CMK (cell line): ENCODE data around the gene MPRIP.
"Not testable (repeated sequence)": the region's sequence is repeated elsewhere in the genome, so short reads cannot be mapped to it uniquely, and the experiment has no call there.

Source experiments
- DNase-seq: peaks from one replicate; pipeline ENCODE4 v3.0.0-alpha.2; 2010; ENCODE audit warnings: low read depth

MPRIP gene

DNA sequence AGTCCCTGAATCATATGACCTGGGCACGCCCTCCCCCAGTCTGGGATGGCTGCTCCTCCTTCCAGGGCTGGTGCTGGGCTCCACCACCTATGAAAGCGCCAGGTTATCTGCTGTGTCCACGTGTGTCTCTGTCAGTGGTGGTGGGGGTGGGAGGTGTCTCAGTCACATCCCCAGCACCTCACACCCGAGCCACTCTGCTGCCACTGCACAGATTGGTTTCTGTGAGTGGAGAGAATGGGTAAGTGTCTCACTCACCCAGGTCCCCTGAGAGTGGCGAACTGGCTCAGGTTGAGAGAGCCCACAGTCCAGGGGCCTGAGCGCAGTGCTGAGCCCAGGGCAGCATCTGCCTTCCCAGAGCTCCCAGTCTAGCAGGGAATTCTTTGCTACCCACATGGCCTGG, 84.9 kb downstream of the MPRIP start:
- DNase-seq, result no peak

DNA sequence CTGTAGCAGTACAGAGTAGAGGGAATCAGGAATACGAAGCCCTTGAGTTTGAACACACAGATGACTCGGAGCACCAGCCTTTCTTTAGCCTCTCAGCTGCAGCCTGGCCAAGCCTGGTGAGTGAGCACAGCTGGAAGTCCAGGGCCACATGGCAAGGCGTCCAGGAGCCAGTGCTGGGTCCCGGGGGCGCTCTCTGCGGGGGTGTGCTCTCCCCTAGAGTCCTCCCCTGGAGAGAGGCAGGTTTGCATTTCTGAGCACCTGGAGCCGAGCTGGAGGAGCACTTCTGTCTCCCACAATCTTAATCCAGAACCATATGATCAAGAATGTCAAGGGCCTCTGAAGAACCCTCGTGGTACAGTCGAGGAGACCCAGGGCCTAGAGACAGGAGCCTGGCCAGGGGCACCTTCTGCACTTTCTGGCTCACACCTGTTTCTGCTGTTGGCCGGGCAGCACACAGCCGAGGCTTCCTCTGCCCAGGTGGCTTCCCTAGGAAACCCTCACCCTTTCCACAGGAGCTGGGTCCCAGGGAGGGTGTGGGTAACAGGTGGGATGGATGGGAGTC, 85.6 kb downstream of the MPRIP start:
- DNase-seq, result no peak

DNA sequence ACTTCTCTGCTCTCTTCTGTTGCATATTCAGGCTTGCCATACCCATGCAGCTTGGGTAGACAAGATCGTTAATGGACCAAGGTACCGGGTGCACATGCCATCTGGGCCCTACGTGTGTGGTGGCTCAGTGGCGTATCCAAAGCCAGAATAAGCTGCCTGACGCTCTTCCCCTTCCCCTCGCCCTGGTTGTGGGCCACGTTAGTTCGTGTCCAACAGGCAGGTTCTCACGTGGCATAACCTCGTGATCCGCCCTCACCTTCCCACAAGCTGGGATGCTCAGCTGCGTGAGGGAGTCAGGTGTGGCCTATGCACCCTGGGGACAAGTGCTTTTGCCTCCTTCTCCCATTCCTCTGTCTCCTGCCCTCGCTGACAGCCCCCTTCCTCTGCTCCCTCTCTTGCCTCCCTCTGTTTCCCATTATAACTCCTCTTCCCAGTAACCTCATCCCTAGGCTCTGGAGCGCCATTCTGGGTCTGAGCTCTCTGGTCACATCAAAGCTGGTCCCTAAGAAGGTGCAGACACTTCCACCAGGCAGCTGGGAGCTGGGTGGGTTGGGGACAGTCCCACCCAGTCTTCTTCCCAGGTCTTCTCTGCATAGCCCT, 86.3 kb downstream of the MPRIP start:
- DNase-seq, result no peak

DNA sequence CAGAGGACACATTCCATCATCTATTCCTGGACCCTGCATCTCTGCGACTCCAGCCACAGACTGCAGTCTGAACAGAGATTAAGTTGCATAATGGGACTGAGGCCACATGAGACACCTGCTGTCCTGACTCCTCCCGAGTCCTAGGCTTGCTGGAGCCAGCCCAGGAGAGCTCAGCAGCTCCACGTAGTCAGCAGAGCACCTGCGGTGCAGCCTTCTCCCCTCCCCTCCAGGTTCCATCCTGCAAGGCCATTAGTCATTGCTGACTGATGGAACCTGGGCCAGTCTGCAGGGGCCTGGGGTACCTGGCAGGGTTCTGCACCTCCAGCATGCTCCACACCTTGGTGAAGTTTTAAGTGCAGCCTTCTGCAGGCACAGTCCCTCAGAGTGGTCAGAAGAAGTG, 87.2 kb downstream of the MPRIP start:
- DNase-seq, result no peak

DNA sequence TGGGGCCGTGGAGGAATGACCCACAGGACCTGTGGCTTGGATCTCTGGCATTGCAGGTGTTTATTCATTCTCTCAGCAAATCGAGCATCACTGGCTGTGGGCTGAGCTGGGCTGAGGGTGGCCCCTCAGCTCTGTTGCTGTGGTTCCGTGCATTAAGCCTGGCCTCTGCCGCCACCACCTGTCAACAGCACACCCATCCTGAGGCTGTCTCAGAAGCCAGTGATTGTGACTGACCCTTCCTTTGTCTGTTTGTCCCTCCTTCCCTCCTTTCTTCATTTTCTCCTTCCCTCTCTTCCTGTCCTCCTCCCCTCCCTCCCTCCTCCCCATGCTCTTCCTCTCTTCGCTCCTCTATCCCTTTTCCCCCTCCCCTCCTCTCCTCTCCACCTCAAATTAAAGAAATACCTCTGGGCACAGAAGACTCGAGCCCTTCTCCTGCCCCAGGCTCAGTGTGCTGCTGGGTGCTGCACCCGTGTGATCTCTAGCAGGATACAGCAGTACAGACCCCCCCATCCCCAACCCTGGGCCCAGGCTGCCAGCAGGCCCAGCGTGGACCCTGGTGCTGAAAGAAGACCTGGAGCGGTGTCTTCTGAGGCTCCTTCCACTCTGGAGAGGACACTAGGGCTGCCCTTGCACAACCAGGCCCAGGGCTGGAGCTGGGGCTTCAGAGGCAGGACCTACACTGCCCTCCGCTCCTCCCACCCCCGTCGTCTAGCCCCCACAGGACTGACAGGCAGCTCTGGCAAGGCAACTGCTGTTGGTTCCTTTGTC, 88.0 kb downstream of the MPRIP start:
- DNase-seq, result no peak

DNA sequence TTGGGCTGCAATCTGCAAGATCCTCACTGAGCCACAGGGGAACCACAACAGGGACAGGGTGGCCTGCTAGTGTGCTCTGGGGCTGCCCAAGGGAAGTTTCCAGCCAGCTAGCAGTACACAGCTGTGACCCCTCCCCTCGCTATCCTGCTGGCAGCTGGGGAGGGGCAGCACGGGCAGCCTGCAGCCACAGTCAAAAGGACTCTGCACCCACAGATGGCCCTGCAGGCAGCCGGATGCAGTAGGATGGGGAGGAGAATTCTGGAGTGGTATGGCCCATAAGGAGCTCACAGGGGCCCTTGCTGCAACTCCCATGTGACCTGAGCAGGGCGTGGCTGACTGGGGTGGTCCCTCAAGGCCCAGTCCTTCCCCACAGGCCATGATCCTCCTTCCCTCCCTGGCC, 89.6 kb downstream of the MPRIP start:
- DNase-seq, result no peak

DNA sequence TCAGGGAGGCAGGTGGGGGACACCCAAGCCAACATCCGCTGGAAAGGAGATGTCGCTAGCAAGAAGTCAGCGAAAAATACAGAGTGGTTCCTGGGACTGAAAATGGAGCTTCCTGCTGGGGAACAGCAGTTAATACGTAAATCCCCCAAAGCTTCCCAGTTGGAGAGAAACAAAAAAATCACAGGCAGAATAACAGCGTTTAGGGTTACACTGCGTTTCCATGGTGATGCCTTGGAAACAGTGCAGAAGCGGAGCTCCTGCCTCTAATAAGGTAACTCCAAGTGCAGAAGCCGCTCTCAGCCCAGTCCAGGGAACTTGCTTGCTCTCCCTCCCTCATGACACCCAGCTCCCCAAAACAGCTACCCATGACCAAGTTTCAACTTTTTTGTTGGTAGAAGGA, 90.5 kb downstream of the MPRIP start:
- no peak for DNase-seq

DNA sequence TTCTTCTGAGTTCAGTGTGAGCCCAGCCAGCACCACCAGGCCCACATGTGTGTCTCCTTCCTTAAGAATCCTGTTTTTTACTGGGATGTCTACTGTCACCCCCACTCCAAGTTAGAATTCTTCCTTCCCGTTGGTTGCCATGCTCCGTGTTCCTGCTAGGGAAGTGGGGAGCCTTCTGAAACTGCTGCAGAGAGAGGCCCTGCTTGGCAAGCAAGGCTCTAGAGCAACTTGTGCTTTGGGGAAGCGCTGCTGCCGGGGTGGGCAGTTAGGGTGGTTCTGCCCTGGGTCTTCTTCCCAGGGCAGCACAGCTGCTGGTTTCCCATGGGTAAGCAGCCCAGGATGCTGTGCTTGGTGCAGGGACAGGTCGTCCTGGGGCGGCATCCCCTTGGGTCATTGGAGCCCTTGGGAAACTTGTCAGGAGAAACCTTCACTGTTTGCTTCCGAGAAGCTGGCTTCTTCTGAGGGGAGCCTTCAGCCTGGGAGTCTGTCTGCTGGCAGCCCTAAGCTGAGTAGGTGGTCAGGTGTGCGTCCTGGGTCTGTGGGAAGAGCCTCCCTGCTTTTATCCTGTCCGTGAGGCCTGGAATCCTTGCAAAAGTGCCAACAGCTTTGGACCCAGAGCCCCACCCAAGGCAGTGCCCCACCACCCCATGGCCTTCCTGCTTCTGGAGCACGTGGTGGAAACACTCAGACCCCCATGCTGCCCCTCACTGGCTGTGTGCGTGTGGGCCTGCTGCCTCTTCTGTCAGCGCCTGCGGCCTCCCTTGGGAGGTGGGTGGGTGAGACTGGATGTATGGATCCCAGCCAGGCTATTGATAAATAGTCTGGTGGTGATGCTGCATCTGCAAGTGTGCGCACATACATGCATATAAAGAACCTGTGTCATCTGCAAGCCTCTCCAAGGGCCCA, 92.0 kb downstream of the MPRIP start:
- DNase-seq, result no peak

DNA sequence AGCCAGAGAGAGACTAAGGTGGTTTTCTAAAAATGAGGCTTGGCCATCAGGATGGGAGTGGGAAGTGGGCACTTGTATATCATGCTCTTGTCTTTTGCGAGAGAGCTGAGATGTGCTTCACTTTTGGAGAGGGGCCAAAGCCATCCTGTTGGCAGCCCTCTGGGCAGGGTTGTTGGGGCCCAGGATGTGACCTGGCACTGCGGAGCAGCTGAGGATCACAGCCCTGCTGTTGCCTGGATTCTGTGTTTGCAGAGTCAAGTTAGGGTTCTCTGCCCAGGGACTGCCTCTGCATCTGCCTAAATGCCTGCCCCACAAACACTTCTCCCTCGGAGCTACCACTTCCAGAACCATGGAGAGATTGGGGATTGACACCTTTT, 92.7 kb downstream of the MPRIP start:
- DNase-seq, result no peak

DNA sequence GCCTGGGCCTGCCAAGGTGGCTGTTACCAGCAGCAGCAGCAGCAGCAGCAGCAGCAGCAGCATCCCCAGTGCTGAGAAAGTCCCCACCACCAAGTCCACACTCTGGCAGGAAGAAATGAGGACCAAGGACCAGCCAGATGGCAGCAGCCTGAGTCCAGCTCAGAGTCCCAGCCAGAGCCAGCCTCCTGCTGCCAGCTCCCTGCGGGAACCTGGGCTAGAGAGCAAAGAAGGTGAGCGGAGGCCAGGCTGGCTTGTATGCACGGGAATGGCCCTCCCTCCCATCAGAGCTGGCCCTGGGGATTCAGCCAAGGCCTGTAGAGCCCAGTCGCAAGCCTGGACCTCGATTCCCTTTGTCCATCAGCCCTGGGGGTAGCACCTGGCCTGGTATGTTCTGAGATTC, 94.0 kb downstream of the MPRIP start:
- DNase-seq, result not testable (repeated sequence)

DNA sequence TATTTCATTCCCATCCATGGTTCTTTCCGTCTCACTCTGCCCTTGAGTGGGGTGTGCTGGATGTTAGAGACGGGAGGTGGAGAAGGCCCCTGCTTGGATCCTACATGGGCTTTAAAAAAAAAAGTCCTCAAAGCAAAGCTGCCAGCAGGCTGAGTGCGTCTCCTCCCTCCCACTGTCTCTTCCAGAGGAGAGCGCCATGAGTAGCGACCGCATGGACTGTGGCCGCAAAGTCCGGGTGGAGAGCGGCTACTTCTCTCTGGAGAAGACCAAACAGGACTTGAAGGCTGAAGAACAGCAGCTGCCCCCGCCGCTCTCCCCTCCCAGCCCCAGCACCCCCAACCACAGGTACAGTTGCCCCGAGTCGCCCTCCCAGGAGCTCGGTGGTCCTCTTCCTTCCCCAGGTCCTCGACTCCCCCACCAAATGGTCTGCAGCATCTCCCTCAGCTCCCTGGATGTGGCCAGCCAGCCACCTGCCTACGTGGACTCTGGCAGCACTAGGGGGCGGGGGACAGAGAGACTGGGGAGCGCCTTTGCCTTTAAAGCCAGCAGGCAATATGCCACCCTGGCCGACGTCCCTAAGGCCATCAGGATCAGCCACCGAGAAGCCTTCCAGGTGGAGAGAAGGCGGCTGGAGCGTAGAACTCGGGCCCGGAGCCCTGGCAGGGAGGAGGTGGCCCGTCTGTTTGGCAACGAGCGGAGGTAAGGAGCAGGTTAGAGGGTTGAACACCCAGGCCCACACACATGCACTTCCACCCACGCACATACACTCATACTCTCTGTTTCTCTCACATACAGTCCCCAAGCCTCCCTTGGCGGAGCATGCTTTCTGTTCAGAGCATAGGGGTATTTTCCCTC, 95.7 kb downstream of the MPRIP start:
- DNase-seq, result no peak

DNA sequence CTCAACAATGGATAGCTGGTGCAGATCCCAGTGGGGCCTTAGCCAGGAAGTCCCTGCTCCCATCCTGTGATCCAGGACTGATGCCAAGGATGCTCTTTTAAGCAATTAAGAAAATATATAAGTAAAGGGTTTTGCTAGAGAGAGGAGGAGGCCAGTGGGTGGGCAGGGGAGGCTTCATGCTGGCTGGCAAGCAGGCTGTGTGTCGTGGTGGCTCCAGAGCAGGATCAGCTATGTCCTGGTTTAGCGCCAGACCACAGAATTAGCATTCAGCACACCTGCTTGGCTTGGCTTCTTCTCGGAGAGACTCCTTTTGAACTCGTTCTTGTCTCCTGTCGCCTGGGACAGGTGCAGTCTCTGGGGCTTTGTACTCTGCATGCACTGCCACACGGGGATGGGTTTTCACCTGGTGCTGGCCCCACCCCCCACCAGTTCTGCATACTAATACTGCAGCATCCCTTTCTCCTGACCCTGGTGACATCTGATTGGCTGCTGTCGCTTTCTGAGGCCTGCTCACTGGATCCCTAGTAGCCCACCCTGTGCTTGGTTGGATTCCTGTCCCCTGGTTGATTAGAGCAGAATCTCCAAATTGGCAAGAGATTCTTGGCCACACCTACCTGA, 97.8 kb downstream of the MPRIP start:
- DNase-seq, result no peak

DNA sequence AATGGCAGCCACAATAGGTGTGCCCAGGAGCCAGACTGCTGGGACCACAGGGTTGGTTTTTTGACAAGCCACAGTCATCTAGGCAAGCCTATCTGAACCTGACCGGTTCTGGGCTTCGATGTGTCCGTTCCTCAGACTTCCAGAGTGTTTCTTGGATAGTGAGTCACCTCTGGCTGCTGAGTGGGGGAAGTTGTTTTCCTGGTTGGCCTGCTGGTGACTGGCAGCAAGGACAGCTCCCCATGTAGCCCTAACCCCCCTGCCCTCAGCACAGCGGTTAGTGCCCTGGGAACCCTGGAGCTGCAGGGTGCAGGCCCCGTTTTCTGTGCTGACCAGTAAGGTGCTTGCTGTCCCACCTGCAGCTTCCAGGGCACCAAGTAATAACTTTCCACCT, 98.3 kb downstream of the MPRIP start:
- DNase-seq, result no peak

DNA sequence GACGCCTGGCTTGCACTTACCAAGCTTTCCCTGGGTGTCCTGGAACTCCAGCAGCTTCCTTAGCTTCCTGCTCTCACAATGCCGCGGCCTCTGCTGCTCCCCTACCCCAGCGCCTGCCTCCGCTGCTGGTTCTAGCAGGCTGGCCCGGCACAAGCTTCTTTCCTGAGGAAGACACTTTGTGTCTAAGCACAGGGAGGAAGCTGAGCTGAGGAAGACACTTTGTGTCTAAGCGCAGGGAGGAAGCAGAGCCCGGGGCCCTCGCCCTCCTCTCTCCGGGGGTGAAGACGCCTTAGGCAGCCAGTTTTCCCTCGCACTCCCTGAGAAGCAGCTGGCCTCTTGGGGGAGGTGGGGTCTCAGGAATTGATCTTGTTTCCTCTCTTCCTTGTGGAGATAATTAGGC, 99.0 kb downstream of the MPRIP start:
- DNase-seq, result no peak

DNA sequence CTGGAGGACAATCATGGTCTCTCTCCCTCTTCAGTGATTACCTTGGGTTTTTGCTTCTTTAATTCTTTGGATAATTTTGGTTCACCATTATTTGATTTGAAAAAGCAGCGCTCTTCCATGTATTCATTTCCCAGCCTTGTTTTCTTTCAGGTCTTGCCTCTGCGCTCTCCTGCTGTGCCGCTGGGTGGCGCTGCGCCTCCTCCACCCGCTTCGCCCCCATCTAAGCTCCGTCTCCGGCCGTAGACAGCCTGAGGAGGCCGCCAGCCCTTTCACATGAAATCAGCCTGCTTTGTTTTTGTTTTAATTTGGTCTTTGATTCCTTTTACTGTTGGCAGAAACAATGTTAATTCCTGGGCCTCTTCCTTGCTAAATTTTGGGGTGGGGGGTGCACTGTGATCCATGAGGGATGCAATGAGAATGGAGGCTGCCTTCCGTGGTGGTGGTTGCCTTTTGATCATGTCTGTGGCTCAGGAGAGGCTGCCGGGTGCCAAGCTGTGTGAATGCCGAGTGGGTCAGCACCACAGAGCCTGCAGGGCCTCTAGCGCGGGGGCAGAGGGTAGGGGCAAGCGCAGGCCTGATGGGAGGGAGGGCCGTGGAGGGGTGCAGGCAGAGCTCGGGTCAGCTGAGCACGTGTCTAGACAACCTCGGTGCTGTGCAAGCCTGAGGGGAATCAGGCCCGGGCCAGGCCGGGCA, 99.7 kb downstream of the MPRIP start:
- DNase-seq, result peak; percentile 41

DNA sequence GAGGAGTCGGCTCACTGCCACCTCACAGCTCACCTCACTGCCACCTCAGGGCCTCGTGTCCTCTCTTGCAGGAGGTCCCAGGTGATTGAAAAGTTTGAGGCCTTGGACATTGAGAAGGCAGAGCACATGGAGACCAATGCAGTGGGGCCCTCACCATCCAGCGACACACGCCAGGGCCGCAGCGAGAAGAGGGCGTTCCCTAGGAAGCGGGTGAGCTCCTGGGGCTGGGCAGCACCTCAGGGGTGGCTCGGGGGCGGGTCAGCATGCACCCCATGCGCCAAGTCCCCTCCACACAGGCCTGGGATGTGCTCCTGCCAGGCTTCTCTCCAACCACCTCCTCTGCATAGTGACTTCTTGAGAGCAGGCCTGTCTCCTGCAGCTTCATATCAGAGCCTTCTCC, 100.3 kb downstream of the MPRIP start:
- no peak for DNase-seq

DNA sequence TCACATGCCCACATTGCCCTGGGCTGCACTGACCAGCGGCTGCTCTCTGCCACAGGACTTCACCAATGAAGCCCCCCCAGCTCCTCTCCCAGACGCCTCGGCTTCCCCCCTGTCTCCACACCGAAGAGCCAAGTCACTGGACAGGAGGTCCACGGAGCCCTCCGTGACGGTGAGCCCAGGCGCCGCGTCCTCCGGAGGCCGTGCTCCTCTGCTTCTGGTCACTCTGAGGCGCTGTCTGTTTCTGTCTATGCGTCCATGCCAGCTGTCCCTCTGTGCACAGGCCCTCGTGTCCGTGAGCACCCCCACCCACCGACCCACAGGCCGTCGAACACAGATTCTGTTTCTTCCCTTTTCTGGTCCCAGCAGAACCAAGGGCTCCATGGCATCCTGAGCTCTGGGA, 101.2 kb downstream of the MPRIP start:
- no peak for DNase-seq

DNA sequence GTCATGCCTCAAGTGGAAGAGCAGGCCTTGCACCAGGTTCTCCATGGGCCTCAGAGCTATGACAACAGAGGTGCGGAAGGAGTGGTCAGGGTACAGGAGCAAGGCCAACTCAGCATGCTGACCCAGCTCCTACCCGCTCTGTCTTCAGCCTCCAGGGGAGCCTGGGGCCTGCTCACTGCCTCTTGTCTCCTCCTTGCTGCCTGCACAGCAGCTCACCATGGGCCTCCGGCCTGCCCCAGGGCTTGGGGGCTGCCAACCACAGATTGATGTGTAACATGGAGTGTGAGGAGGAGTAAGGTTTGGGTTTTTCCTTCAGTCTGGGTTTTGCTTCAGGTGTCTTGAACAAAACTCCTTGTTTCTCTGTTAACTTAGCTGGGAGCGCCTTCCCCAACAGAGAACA, 101.8 kb downstream of the MPRIP start:
- DNase-seq, result no peak

DNA sequence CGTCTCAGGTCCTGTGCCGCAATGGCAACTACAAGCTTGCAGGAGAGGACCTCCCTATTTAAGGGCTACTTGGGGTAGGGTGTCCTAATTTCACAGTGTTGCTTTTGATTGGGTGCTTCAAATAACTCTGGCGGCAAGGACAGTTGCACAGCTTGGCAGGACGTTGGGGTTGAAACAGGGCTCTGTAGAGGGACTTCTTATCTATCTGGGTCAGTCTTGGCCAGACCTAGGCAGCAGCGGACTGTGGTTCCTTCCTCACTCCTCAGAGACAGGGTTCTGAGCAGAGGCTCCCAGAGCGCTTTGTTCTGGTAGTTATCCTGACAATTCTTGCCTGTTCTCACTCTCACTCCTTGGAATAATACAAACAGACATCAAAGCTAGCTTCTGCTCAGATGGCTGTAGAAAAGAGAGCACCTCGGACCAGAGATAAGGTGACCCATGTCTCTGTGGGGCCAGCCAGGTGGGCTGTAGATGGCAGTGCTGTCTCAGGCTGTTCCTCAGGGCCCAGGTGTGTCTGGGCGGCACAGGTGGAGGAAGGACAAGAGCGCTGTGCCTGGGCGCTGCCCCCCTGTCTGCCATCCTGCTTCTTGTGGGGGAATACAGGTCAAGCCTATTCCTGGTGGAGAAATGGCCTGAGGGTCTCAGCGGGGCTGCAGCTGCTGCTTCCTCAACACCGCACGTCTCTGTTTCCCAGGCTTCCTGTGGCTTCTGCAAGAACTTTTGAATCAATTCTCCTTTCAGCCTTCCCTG, 102.8 kb downstream of the MPRIP start:
- peak; percentile 27 for DNase-seq

DNA sequence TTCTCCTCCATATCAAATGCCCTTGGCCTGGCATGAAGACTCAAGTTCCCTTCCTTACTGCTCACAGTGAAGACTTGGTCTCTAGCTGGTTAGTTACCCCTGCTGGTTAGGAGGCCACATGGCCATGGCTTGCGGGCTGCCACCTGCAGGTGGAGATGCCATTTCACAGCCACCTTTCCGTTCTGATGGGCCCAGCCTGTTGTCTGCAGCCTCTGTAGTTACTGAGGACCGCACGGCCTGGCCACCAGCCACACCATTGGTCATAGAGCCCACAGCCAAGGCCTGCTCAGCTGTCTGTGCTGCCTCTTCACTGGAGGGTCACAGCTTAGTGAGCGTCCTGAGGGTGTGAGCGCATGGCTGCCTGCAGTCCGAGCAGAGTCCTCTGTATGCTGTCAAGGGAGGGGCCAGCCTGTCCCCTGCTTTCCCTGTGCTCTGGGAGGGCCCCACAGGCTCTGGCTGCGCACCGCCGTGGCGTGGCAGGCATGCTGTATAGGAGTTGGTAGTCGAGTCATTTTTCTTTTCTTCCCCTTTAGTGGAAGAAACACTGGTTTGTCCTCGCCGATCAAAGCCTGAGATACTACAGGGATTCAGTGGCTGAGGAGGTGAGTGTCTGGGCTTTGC, 104.6 kb downstream of the MPRIP start:
- DNase-seq, result no peak
